PC-3 (cell line): Measurements from ENCODE around the gene SULT1C3. TPM values are rescaled to one million over a fixed set of nuclear protein-coding genes. Genes with fewer than 3 reads are reported as not detected.

Source experiments
- ATAC-seq: fragments of 200-7000 bp; cut with Tn5 transposase; 2 replicates; pipeline ENCODE4 v1.9.1; 2020; ENCODE audit warnings: mild to moderate bottlenecking, moderate library complexity
- BruUV-seq: library from RNA; stranded (reverse); fragments of 400-500 nt; replicated peaks from 2 replicates; lab custom pipeline; 2021; lab: Mats Ljungman, UMichigan
- CTCF ChIA-PET: fragments of 300-600 bp; sonication (Branson Sonifier 250); formaldehyde crosslinking; loops from one replicate; lab custom pipeline; 2022; ENCODE audit warnings: antibody characterized with exemption; lab: Charles Lee
- POLR2A ChIA-PET: fragments of 300-600 bp; sonication (Branson Sonifier 250); formaldehyde crosslinking; loops from one replicate; lab custom pipeline; 2022; ENCODE audit warnings: antibody characterized with exemption; ENCODE audit not compliant: unreplicated experiment; lab: Charles Lee
- DNase-seq: peaks from one replicate; pipeline ENCODE4 v3.0.0-alpha.2; 2015
- H2AFZ ChIP-seq: fragments of 300-600 bp; sonication (generic); 2 replicates; pipeline ENCODE4 v1.6.0; 2016; ENCODE audit warnings: antibody characterized with exemption, low read length
- H3F3A ChIP-seq: fragments of 300-600 bp; sonication (generic); one replicate; pipeline ENCODE4 v1.6.0; 2017; ENCODE audit warnings: antibody characterized with exemption, low read length, control low read depth, mild to moderate bottlenecking; ENCODE audit not compliant: unreplicated experiment
- H3K27ac ChIP-seq: fragments of 300-600 bp; sonication (generic); 2 replicates; pipeline ENCODE4 v1.5.1; 2016; ENCODE audit warnings: mild to moderate bottlenecking, low read length
- H3K27me3 ChIP-seq: fragments of 300-600 bp; sonication (generic); 2 replicates; pipeline ENCODE4 v1.6.1; 2016; ENCODE audit warnings: low read length, mixed read lengths
- H3K36me3 ChIP-seq: fragments of 300-600 bp; sonication (generic); 2 replicates; pipeline ENCODE4 v1.6.1; 2016; ENCODE audit warnings: low read depth, mixed run types, low read length, mixed read lengths
- H3K4me1 ChIP-seq: fragments of 300-600 bp; sonication (generic); 2 replicates; pipeline ENCODE4 v1.5.1; 2016; ENCODE audit warnings: low read length; ENCODE audit not compliant: insufficient read depth
- H3K4me2 ChIP-seq: fragments of 300-600 bp; sonication (generic); 2 replicates; pipeline ENCODE4 v1.6.0; 2016; ENCODE audit warnings: low read length
- H3K4me3 ChIP-seq: fragments of 300-600 bp; sonication (generic); 2 replicates; pipeline ENCODE4 v1.5.1; 2016; ENCODE audit warnings: mild to moderate bottlenecking, low read length, mixed read lengths
- H3K79me2 ChIP-seq: fragments of 300-600 bp; sonication (generic); 2 replicates; pipeline ENCODE4 v1.6.1; 2017; ENCODE audit warnings: low read length, mixed read lengths
- H3K9ac ChIP-seq: fragments of 300-600 bp; sonication (generic); 2 replicates; pipeline ENCODE4 v1.6.0; 2016; ENCODE audit warnings: mild to moderate bottlenecking, low read length
- H3K9me2 ChIP-seq: fragments of 300-600 bp; sonication (generic); replicated peaks from 2 replicates; pipeline ENCODE4 v1.6.1; 2016; ENCODE audit warnings: mixed run types, low read length, mixed read lengths
- H3K9me3 ChIP-seq: fragments of 300-600 bp; sonication (generic); 2 replicates; pipeline ENCODE4 v1.6.1; 2016; ENCODE audit warnings: low read length, mixed read lengths
- H4K20me1 ChIP-seq: fragments of 300-600 bp; sonication (generic); 2 replicates; pipeline ENCODE4 v1.6.1; 2016; ENCODE audit warnings: low read length, mixed read lengths
- EZH2 ChIP-seq: fragments of 300-600 bp; sonication (generic); IDR thresholded peaks from one replicate; pipeline ENCODE4 v1.6.1; 2017; ENCODE audit warnings: antibody characterized with exemption, mild to moderate bottlenecking, low read length; ENCODE audit not compliant: unreplicated experiment
- EZH2phosphoT487 ChIP-seq: fragments of 300-600 bp; sonication (generic); IDR thresholded peaks from 2 replicates; pipeline ENCODE4 v1.6.1; 2018; ENCODE audit warnings: mild to moderate bottlenecking, antibody characterized with exemption, low read length, borderline replicate concordance
- intact Hi-C: fragments of 100-400 bp; cut with micrococcal nuclease; formaldehyde crosslinking; loops from 2 replicates; pipeline ENCODE4 v1.9.0; 2023
- total RNA-seq: library from RNA; depleted of rRNA; stranded (reverse); fragments of >200 nt; gene quantifications from 2 replicates; pipeline ENCODE4 v1.2.3, GENCODE V29; 2014
- TF ChIP-seq, protein P1 (sequence below): fragments of 300-600 bp; sonication (generic); conservative IDR thresholded peaks from 2 replicates; pipeline ENCODE4 v1.5.1; 2017; ENCODE audit warnings: antibody characterized with exemption, low read depth, mild to moderate bottlenecking, low read length

The SULT1C3 gene
- total RNA-seq, 1 experiment from 2014 or later, result not detected

DNA sequence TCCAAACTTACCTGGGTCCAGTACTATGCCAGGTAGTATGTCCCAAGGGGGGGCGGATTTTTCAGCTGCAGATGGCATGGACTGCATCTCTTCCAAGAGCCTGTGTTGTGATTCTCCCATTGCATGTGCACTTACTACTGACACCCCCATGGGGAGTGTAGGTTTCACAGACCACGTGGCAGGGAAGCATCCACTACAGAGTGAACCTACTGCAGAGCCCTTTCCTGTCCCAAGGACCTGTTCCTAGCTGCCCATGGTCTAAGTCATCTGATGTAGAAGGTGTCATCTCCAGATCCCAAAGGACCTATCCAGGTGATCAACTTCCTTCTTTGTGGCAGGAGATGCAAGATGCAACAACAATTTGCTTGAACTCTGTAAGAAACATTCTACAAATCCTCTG lies 9.9 kb upstream of the SULT1C3 start:
- POLR2A ChIA-PET, result no interaction called here
- Histone ChIP-seq H3K4me1 (no peaks in the 10 kb centered on the region), H2AFZ (no peak overlapping the region), H3K36me3 (no peaks in the 10 kb centered on the region), H3K4me3 (no peak overlapping the region), H3K79me2 (no peaks in the 10 kb centered on the region), H3K4me2 (no peak overlapping the region), H4K20me1 (no peaks in the 10 kb centered on the region), H3K27me3 (no peaks in the 10 kb centered on the region), H3K27ac (no peak overlapping the region), H3F3A (no peaks in the 10 kb centered on the region), H3K9me2 (no peaks in the 10 kb centered on the region), H3K9ac (no peak overlapping the region), H3K9me3 (no peaks in the 10 kb centered on the region; the same call in 1 of the 2 replicates)
- intact Hi-C loops, result no loop called here
- TF ChIP-seq, protein P1, sequence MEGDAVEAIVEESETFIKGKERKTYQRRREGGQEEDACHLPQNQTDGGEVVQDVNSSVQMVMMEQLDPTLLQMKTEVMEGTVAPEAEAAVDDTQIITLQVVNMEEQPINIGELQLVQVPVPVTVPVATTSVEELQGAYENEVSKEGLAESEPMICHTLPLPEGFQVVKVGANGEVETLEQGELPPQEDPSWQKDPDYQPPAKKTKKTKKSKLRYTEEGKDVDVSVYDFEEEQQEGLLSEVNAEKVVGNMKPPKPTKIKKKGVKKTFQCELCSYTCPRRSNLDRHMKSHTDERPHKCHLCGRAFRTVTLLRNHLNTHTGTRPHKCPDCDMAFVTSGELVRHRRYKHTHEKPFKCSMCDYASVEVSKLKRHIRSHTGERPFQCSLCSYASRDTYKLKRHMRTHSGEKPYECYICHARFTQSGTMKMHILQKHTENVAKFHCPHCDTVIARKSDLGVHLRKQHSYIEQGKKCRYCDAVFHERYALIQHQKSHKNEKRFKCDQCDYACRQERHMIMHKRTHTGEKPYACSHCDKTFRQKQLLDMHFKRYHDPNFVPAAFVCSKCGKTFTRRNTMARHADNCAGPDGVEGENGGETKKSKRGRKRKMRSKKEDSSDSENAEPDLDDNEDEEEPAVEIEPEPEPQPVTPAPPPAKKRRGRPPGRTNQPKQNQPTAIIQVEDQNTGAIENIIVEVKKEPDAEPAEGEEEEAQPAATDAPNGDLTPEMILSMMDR, result no peak
- TF ChIP-seq EZH2 (no peak), EZH2phosphoT487 (no peak)
- no TSS peak for BruUV-seq
- CTCF ChIA-PET, result no interaction called here
- DNase-seq, result no peak
- no peak for ATAC-seq

- no peaks in the 10 kb centered on the region for H3K27me3 ChIP-seq
- ChIA-PET CTCF (no interaction called here), POLR2A (no interaction called here)
- DNase-seq (no peak), ATAC-seq (no peak)
- intact Hi-C loops, result no loop called here
- peaks cover 3% of the 10 kb centered on the region; the same call in 1 of the 2 replicates for H3K9me3 ChIP-seq
- H3K9me2 ChIP-seq, result no peaks in the 10 kb centered on the region
- no peaks in the 10 kb centered on the region for H3K79me2 ChIP-seq
- H3F3A ChIP-seq, result no peaks in the 10 kb centered on the region
- H3K9ac ChIP-seq, result no peak overlapping the region
- peaks cover 4% of the 10 kb centered on the region; the same call in 1 of the 2 replicates for H3K4me1 ChIP-seq
- no peak overlapping the region for H3K27ac ChIP-seq
- no peaks in the 10 kb centered on the region for H4K20me1 ChIP-seq
- H3K4me2 ChIP-seq, result no peak overlapping the region
- H2AFZ ChIP-seq, result no peak overlapping the region
- H3K36me3 ChIP-seq, result no peaks in the 10 kb centered on the region
- BruUV-seq, result no TSS peak
- TF ChIP-seq EZH2 (no peak), EZH2phosphoT487 (no peak)
- TF ChIP-seq, protein P1, result no peak
- H3K4me3 ChIP-seq, result no peak overlapping the region
Measured at GRCh38 chr2:108235577-108235976, 4.2 kb upstream of the SULT1C3 start.

DNA sequence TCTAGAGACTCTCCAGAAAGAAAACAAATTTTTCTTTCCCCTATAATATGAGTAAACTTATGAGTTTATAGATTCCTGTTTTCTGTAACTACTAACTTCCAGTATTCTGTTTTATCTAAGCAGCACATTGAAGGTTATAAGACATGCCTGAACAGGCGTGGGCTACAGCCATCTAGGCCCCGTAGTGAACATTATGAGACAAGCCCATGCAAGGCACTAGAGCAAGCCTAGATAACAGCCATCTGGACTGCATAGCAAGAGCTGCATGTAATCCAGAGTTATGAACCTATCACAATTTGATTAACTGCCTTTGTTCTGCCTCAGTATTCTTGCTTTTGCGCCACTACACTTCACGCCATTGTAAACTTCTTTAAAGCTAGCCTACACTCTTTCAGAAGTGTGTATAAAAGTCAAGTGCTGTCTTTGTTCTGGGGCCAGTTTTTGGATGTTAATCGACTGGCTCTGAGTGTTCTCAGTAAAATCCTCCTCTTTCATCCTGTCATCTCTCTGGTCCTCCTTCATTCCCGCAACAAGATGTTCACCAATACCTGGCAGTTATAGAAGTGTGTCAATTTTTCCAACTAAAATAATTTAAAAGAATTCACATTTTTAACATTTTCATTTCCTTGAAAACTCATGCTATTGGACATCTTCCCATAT lies 3.0 kb upstream of the SULT1C3 start:
- ATAC-seq, result no peak
- H3K9me2 ChIP-seq, result no peaks in the 10 kb centered on the region
- peaks cover 3% of the 10 kb centered on the region; the same call in 1 of the 2 replicates for H3K9me3 ChIP-seq
- intact Hi-C loops, result no loop called here
- DNase-seq, result no peak
- TF ChIP-seq EZH2 (no peak), EZH2phosphoT487 (no peak)
- TF ChIP-seq, protein P1, result no peak
- ChIA-PET POLR2A (no interaction called here), CTCF (no interaction called here)
- H3K27ac ChIP-seq, result no peak overlapping the region
- peaks cover 4% of the 10 kb centered on the region; the same call in 1 of the 2 replicates for H3K4me1 ChIP-seq
- no peaks in the 10 kb centered on the region for H3K27me3 ChIP-seq
- no TSS peak for BruUV-seq
- no peaks in the 10 kb centered on the region for H3K36me3 ChIP-seq
- no peak overlapping the region for H3K4me3 ChIP-seq
- H3F3A ChIP-seq, result no peaks in the 10 kb centered on the region
- H2AFZ ChIP-seq, result no peak overlapping the region
- H3K79me2 ChIP-seq, result no peaks in the 10 kb centered on the region
- no peaks in the 10 kb centered on the region for H4K20me1 ChIP-seq
- no peak overlapping the region for H3K4me2 ChIP-seq
- no peak overlapping the region for H3K9ac ChIP-seq
